ENCODE measurements around the gene GPC1. TPM values are rescaled to one million over a fixed set of nuclear protein-coding genes. Genes with fewer than 3 reads are reported as not detected.

Gene GPC1
- total and polyA plus RNA-seq, 8 donors: 6.3 to 117 (median 23.2) TPM

GRCh38 chr2:240419723-240420122 lies 15.7 kb upstream of the GPC1 start:
- intact Hi-C loops (cut with DNase I; ENCODE audit: low total_unique reads): no loop called here

GRCh38 chr2:240420206-240421104 lies 15.0 kb upstream of the GPC1 start:
- intact Hi-C loops (cut with DNase I; ENCODE audit: low total_unique reads): no loop called here
- H3K4me3 ChIP-seq: no peak overlapping the region
- H3K27me3 ChIP-seq: no peaks in the 10 kb centered on the region
- no peaks in the 10 kb centered on the region for H3K36me3 ChIP-seq
- H3K27ac ChIP-seq: no peak overlapping the region
- DNase-seq: no peak
- TF ChIP-seq CTCF (IDR thresholded peaks at IDR 0.05): no peak
- no peak for TF ChIP-seq EP300 (IDR thresholded peaks at IDR 0.05)
- TF ChIP-seq POLR2AphosphoS5 (IDR thresholded peaks at IDR 0.05): no peak
- TF ChIP-seq POLR2A (IDR thresholded peaks at IDR 0.05): no peak
- no peaks in the 10 kb centered on the region for H3K4me1 ChIP-seq
- peaks cover 7 to 33% (median 21%) of the 10 kb centered on the region in 4 donors for H3K9me3 ChIP-seq
- WGBS, 5 donors: 80 to 90% (median 87%) methylated on average over 17 to 18 of the region's 18 CpGs

More at GRCh38 chr2:240419723-240420122, 15.7 kb upstream of the GPC1 start:
- H3K27me3 ChIP-seq: no peaks in the 10 kb centered on the region
- H3K27ac ChIP-seq: no peak overlapping the region
- no peaks in the 10 kb centered on the region for H3K4me1 ChIP-seq
- WGBS, 5 donors: 66 to 79% (median 69%) methylated on average over 2 of the region's 2 CpGs
- H3K4me3 ChIP-seq: no peak overlapping the region
- H3K9me3 ChIP-seq: peaks cover 7 to 33% (median 21%) of the 10 kb centered on the region in 4 donors
- H3K36me3 ChIP-seq: no peaks in the 10 kb centered on the region
- TF ChIP-seq EP300 (IDR thresholded peaks at IDR 0.05) (no peak), POLR2A (IDR thresholded peaks at IDR 0.05) (no peak), CTCF (IDR thresholded peaks at IDR 0.05) (no peak), POLR2AphosphoS5 (IDR thresholded peaks at IDR 0.05) (no peak)
- DNase-seq: peak in 1 of 2 donors; percentile 1

- WGBS, 5 donors: 73 to 86% (median 82%) methylated on average over 2 to 3 of the region's 3 CpGs
- Histone ChIP-seq H3K27ac (no peak overlapping the region), H3K4me3 (no peak overlapping the region), H3K9me3 (peaks cover 7 to 33% (median 21%) of the 10 kb centered on the region in 4 donors), H3K36me3 (no peaks in the 10 kb centered on the region), H3K27me3 (no peaks in the 10 kb centered on the region), H3K4me1 (no peaks in the 10 kb centered on the region)
- no peak for DNase-seq
- TF ChIP-seq POLR2AphosphoS5 (IDR thresholded peaks at IDR 0.05): no peak
- no peak for TF ChIP-seq POLR2A (IDR thresholded peaks at IDR 0.05)
- no peak for TF ChIP-seq EP300 (IDR thresholded peaks at IDR 0.05)
- TF ChIP-seq CTCF (IDR thresholded peaks at IDR 0.05): no peak
- intact Hi-C loops (cut with DNase I; ENCODE audit: low total_unique reads): no loop called here
These were observed 14.1 kb upstream of the GPC1 start for GRCh38 chr2:240421381-240421780.

GRCh38 chr2:240422658-240423329 lies 12.7 kb upstream of the GPC1 start:
- H3K4me3 ChIP-seq: no peak overlapping the region
- 59 to 87% (median 69%) methylated on average over 6 of the region's 6 CpGs for WGBS, 5 donors
- intact Hi-C loops (cut with DNase I; ENCODE audit: low total_unique reads): no loop called here
- H3K27me3 ChIP-seq: no peaks in the 10 kb centered on the region
- TF ChIP-seq EP300 (IDR thresholded peaks at IDR 0.05): no peak
- no peak for TF ChIP-seq POLR2A (IDR thresholded peaks at IDR 0.05)
- TF ChIP-seq POLR2AphosphoS5 (IDR thresholded peaks at IDR 0.05): no peak
- TF ChIP-seq CTCF (IDR thresholded peaks at IDR 0.05): no peak
- H3K36me3 ChIP-seq: no peaks in the 10 kb centered on the region
- peaks cover 7 to 33% (median 21%) of the 10 kb centered on the region in 4 donors for H3K9me3 ChIP-seq
- no peak for DNase-seq
- H3K27ac ChIP-seq: no peak overlapping the region
- H3K4me1 ChIP-seq: no peaks in the 10 kb centered on the region
